ENCODE results near the gene TANC1. TPM values are rescaled to one million over a fixed set of nuclear protein-coding genes. Genes with fewer than 3 reads are reported as not detected.

TANC1 gene
- total and polyA plus RNA-seq, 2 of the 4 experiments (the other 2 are of a cell fraction), result 10.2 to 12.9 TPM

GRCh38 chr2:159111346-159111927, 143.0 kb downstream of the TANC1 start:
- dilution Hi-C loops (cut with HindIII; ENCODE audit: low sequenced_read_pairs, unreplicated experiment), result loop anchor here (25.0 kb wide), 1 partner anchor 199 kb away; no protein-coding TSS in a partner anchor
- Histone ChIP-seq H3K4me2 (ENCODE audit: low read depth, low read length) (no peak overlapping the region), H4K20me1 (ENCODE audit: insufficient read depth, low read length) (no peaks in the 10 kb centered on the region), H3K23ac (ENCODE audit: low read depth, low read length) (no peak overlapping the region), H3K79me1 (ENCODE audit: low read depth in 1 of 2, low read length in 2 of 2) (peaks cover 19 to 33% of the 10 kb centered on the region in 2 experiments), H2AFZ (replicated peaks; ENCODE audit: low read length, poor library complexity) (no peak overlapping the region), H2BK5ac (ENCODE audit: low read depth, low read length, poor library complexity, severe bottlenecking) (no peak overlapping the region), H3K27ac (ENCODE audit: insufficient read depth, low read length) (no peak overlapping the region), H3K14ac (replicated peaks; ENCODE audit: low read depth, low read length) (0 out of 2 replicates have a peak overlapping the region, but pooled peaks have one; percentile 18), H3K4ac (ENCODE audit: low read depth, low read length) (no peak overlapping the region), H2BK120ac (ENCODE audit: low read depth, low read length) (no peak overlapping the region), H3K56ac (ENCODE audit: extremely low read depth, insufficient read depth, low read length) (no peak overlapping the region), H3K4me1 (ENCODE audit: control insufficient read depth, insufficient read depth, low read length) (peaks cover 8% of the 10 kb centered on the region), H3K9me1 (ENCODE audit: insufficient read depth, low read length) (peaks cover 9% of the 10 kb centered on the region), H3K4me3 (ENCODE audit: insufficient read depth, low read depth, low read length) (no peak overlapping the region), H3K36me3 (ENCODE audit: control insufficient read depth, insufficient read depth, low read length) (peaks cover 4% of the 10 kb centered on the region), H3K27me3 (ENCODE audit: control insufficient read depth, insufficient read depth, low read length) (no peaks in the 10 kb centered on the region), H2BK20ac (ENCODE audit: low read depth, low read length) (no peak overlapping the region), H4K8ac (ENCODE audit: low read depth in 2 of 2, low read length in 2 of 2) (no peak overlapping the region), H2AK9ac (replicated peaks; ENCODE audit: low read depth, low read length, poor library complexity) (no peak overlapping the region), H3K18ac (ENCODE audit: low read depth, low read length) (no peak overlapping the region), H2AK5ac (ENCODE audit: low read depth, low read length) (no peak overlapping the region), H3K9ac (ENCODE audit: low read depth, low read length) (no peak overlapping the region), H4K91ac (ENCODE audit: insufficient read depth, low read depth, low read length) (no peak overlapping the region), H2BK15ac (ENCODE audit: low read depth, low read length) (no peak overlapping the region), H3K9me3 (ENCODE audit: control insufficient read depth, insufficient read depth, low read length) (no peaks in the 10 kb centered on the region), H4K5ac (ENCODE audit: low read depth, low read length) (no peak overlapping the region)
- ChIA-PET CTCF (no interaction called here), POLR2A (ENCODE audit: unreplicated experiment) (no interaction called here)
- TF ChIP-seq CEBPB (IDR thresholded peaks at IDR 0.05; ENCODE audit: low read depth, low read length), result no peak
- TF ChIP-seq ELK1 (IDR thresholded peaks at IDR 0.05; ENCODE audit: borderline replicate concordance, low read depth, low read length), result no peak
- TF ChIP-seq RFX5 (IDR thresholded peaks at IDR 0.05; ENCODE audit: low read depth, low read length), result no peak
- no peak for TF ChIP-seq RCOR1 (IDR thresholded peaks at IDR 0.05; ENCODE audit: insufficient replicate concordance, low read length)
- no peak for TF ChIP-seq FOS (IDR thresholded peaks at IDR 0.05; ENCODE audit: low read depth, low read length)
- no peak for TF ChIP-seq MXI1 (IDR thresholded peaks at IDR 0.05; ENCODE audit: borderline replicate concordance, low read depth, low read length)
- 76% methylated on average over 4 of the region's 8 CpGs; no CpG with 5 or more reads in 1 of the 2 experiments for WGBS, 2 experiments (ENCODE audit: extremely low coverage in 2 of 2, insufficient read length in 1 of 2)
- intact Hi-C loops (cut with micrococcal nuclease), result loop anchor here (5.0 kb wide), 1 partner anchor 79 kb away; no protein-coding TSS in a partner anchor
- ATAC-seq (ENCODE audit: low read depth), result peak; percentile 21; the same call in 1 of the 2 replicates
- in situ Hi-C loops (cut with MboI; ENCODE audit: low sequenced_read_pairs), result no loop called here
- BruUV-seq (replicated peaks), result no TSS peak
- DNase-seq, result no peak

Data from IMR-90 (cell line).